Measurements from ENCODE around the gene C2orf68. TPM values are rescaled to one million over a fixed set of nuclear protein-coding genes. Genes with fewer than 3 reads are reported as not detected.
"Not testable (repeated sequence)": the region's sequence is repeated elsewhere in the genome, so short reads cannot be mapped to it uniquely, and the experiment has no call there.

The C2orf68 gene
- polyA plus RNA-seq (ENCODE audit: insufficient read length in 4 of 4) = 10 to 100 TPM; 55.2 to 83.3 (median 69.6) TPM

GRCh38 chr2:85611705-85612587 is at the start of gene C2orf68:
Gene C2orf68 (minus strand): TSS chr2:85612066. CDS start chr2:85611984, 82 bp downstream.
- DNase-seq (ENCODE audit: low read depth in 4 of 4, low spot score in 2 of 4) = peak; percentile 81 to 90 (median 84)

- no peak for DNase-seq (ENCODE audit: low read depth in 4 of 4, low spot score in 2 of 4)
Observed at GRCh38 chr2:85661139-85661858, 49.4 kb upstream of the C2orf68 start.

- DNase-seq (ENCODE audit: low read depth in 4 of 4, low spot score in 2 of 4) = no peak
Observed at GRCh38 chr2:85660725-85661124, 48.9 kb upstream of the C2orf68 start.

- not testable (repeated sequence) for DNase-seq (ENCODE audit: low read depth in 4 of 4, low spot score in 2 of 4)
Observed at GRCh38 chr2:85660301-85660700, 48.4 kb upstream of the C2orf68 start.

GRCh38 chr2:85659324-85659981 is 47.6 kb upstream of the C2orf68 start:
- DNase-seq (ENCODE audit: low read depth in 4 of 4, low spot score in 2 of 4) = no peak

GRCh38 chr2:85657399-85657798 is 45.5 kb upstream of the C2orf68 start:
- DNase-seq (ENCODE audit: low read depth in 4 of 4, low spot score in 2 of 4) = not testable (repeated sequence)

GRCh38 chr2:85656468-85656867 is 44.6 kb upstream of the C2orf68 start:
- DNase-seq (ENCODE audit: low read depth in 4 of 4, low spot score in 2 of 4) = no peak

GRCh38 chr2:85655961-85656417 is 44.1 kb upstream of the C2orf68 start:
- no peak for DNase-seq (ENCODE audit: low read depth in 4 of 4, low spot score in 2 of 4)

- DNase-seq (ENCODE audit: low read depth in 4 of 4, low spot score in 2 of 4) = no peak
Observed at GRCh38 chr2:85653996-85654395, 42.1 kb upstream of the C2orf68 start.

- no peak for DNase-seq (ENCODE audit: low read depth in 4 of 4, low spot score in 2 of 4)
Observed at GRCh38 chr2:85652056-85652455, 40.2 kb upstream of the C2orf68 start.

GRCh38 chr2:85651097-85651496 is 39.2 kb upstream of the C2orf68 start:
- DNase-seq (ENCODE audit: low read depth in 4 of 4, low spot score in 2 of 4) = no peak

- DNase-seq (ENCODE audit: low read depth in 4 of 4, low spot score in 2 of 4) = no peak
Observed at GRCh38 chr2:85650456-85650855, 38.6 kb upstream of the C2orf68 start.

GRCh38 chr2:85649201-85650190 is 37.6 kb upstream of the C2orf68 start:
- DNase-seq (ENCODE audit: low read depth in 4 of 4, low spot score in 2 of 4) = no peak

GRCh38 chr2:85648619-85649018 is 36.8 kb upstream of the C2orf68 start:
- no peak for DNase-seq (ENCODE audit: low read depth in 4 of 4, low spot score in 2 of 4)

GRCh38 chr2:85647823-85648526 is 36.1 kb upstream of the C2orf68 start:
- no peak for DNase-seq (ENCODE audit: low read depth in 4 of 4, low spot score in 2 of 4)

GRCh38 chr2:85646166-85646565 is 34.3 kb upstream of the C2orf68 start:
- DNase-seq (ENCODE audit: low read depth in 4 of 4, low spot score in 2 of 4) = no peak

- no peak for DNase-seq (ENCODE audit: low read depth in 4 of 4, low spot score in 2 of 4)
Observed at GRCh38 chr2:85644909-85645308, 33.0 kb upstream of the C2orf68 start.

GRCh38 chr2:85642725-85643124 is 30.9 kb upstream of the C2orf68 start:
- DNase-seq (ENCODE audit: low read depth in 4 of 4, low spot score in 2 of 4) = no peak

GRCh38 chr2:85635636-85636035 is 23.8 kb upstream of the C2orf68 start:
- no peak for DNase-seq (ENCODE audit: low read depth in 4 of 4, low spot score in 2 of 4)
